Measurements from ENCODE around the gene DPY19L1. TPM values are rescaled to one million over a fixed set of nuclear protein-coding genes. Genes with fewer than 3 reads are reported as not detected.
"Not testable (repeated sequence)": the region's sequence is repeated elsewhere in the genome, so short reads cannot be mapped to it uniquely, and the experiment has no call there.

Gene DPY19L1
- total RNA-seq, 2 experiments from 2014 or later, result 24.9 to 29.5 TPM

DNA sequence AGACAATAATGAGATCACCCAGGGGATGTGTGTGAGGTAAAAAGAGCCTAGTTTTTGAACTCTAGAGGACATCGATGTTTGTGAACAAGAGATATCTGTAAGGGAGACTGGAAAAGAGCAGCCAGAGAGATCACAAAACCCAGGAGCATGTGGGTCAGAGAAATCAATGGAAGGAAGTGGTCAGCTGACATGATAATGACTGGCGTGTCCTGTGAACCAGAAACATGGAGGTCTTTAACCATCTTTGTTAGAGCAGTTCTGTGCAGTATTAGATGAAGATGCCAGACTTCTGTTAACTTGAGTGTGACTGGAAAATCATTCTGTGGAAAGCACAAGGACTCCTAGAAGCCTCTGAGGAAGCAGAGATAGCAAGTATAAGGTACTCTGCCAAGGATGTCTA lies 6.0 kb upstream of the DPY19L1 start:
- POLR2A ChIA-PET; CTCF ChIA-PET; H3K27ac Mint-ChIP-seq; H3K36me3 Mint-ChIP-seq (ENCODE audit: low read depth); H3K4me3 Mint-ChIP-seq; H3K9me3 Mint-ChIP-seq; H3K4me1 Mint-ChIP-seq; DNase-seq: not testable (repeated sequence)
- H3K27me3 Mint-ChIP-seq, result peaks cover 13% of the 10 kb centered on the region

DNA sequence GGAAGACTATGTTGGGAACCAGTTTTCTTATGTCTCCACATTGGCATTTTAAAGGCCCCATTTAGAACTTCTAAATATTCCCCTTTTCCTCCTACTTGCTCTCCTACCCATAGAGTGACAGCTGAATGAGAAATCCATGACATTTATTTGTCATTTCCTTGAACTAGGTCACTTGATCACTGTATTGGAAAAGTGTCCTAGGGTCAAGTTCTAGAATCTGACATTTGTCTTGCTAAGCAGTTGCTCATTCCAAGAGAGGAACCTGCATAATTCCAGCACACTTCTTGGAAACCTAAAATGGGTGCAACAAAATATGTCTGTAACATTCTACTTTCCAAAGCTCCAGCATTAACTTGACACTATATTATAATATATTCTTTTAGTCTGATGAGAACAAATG lies 3.6 kb upstream of the DPY19L1 start:
- H3K27me3 Mint-ChIP-seq, result peaks cover 8% of the 10 kb centered on the region
- no peak for DNase-seq
- no peak overlapping the region for H3K4me3 Mint-ChIP-seq
- CTCF ChIA-PET, result no interaction called here
- POLR2A ChIA-PET, result no interaction called here
- H3K27ac Mint-ChIP-seq, result no peak overlapping the region
- H3K9me3 Mint-ChIP-seq, result no peaks in the 10 kb centered on the region
- H3K4me1 Mint-ChIP-seq, result peaks cover 13% of the 10 kb centered on the region
- H3K36me3 Mint-ChIP-seq (ENCODE audit: low read depth), result peaks cover 3% of the 10 kb centered on the region

DNA sequence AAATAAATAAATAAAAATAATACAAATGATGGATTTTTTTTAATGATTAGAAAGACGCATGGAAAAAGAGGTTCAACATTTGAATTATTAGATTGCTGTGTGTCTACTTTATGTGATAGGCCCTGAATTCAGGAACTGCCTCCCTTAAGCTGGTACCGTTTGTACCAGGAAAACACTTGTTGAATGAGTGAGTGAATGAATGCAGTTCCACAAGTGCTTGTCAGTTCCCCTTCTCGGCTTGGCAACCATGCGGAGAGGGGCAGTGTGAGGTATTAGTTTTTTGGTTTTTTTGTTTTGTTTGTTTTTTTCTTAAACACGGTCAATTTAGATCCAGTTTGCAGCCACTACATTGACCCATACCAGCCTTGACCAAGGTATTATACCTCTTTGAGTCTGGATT lies 2.1 kb upstream of the DPY19L1 start:
- peaks cover 3% of the 10 kb centered on the region for H3K36me3 Mint-ChIP-seq (ENCODE audit: low read depth)
- ChIA-PET CTCF (no interaction called here), POLR2A (no interaction called here)
- DNase-seq, result no peak
- H3K4me1 Mint-ChIP-seq, result peaks cover 28% of the 10 kb centered on the region
- no peak overlapping the region for H3K27ac Mint-ChIP-seq
- peaks cover 8% of the 10 kb centered on the region for H3K27me3 Mint-ChIP-seq
- H3K9me3 Mint-ChIP-seq, result no peaks in the 10 kb centered on the region
- H3K4me3 Mint-ChIP-seq, result no peak overlapping the region

DNA sequence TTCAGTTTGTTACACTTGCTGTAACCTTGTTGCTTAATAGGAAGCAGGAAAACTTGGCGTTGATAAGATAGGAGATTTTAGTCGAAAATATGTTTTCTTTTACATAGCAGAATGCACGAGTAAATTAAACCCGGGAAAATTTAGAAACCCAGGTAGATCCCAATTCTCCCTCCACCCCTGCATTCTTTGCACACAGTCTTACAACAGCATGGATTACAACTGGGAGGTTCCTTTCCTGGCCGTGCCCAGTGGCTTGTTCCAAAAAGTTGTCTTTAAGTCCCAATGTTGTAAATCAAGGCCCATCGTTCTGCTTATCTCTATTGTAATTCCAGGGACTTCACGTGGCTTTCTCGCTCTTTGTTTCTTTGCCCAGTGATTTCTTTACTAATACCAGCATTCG lies 1.1 kb upstream of the DPY19L1 start:
- Mint-ChIP-seq H3K4me1 (peaks cover 29% of the 10 kb centered on the region), H3K36me3 (ENCODE audit: low read depth) (peaks cover 3% of the 10 kb centered on the region), H3K27ac (peak overlapping the region; percentile 70), H3K4me3 (peak overlapping the region; percentile 76), H3K9me3 (no peaks in the 10 kb centered on the region), H3K27me3 (peaks cover 8% of the 10 kb centered on the region)
- CTCF ChIA-PET, result no interaction called here
- no peak for DNase-seq
- POLR2A ChIA-PET, result interaction anchor here (0.6 kb wide), 1 partner anchor 46 kb away, joined by 3 read pairs; no protein-coding TSS in a partner anchor

DNA sequence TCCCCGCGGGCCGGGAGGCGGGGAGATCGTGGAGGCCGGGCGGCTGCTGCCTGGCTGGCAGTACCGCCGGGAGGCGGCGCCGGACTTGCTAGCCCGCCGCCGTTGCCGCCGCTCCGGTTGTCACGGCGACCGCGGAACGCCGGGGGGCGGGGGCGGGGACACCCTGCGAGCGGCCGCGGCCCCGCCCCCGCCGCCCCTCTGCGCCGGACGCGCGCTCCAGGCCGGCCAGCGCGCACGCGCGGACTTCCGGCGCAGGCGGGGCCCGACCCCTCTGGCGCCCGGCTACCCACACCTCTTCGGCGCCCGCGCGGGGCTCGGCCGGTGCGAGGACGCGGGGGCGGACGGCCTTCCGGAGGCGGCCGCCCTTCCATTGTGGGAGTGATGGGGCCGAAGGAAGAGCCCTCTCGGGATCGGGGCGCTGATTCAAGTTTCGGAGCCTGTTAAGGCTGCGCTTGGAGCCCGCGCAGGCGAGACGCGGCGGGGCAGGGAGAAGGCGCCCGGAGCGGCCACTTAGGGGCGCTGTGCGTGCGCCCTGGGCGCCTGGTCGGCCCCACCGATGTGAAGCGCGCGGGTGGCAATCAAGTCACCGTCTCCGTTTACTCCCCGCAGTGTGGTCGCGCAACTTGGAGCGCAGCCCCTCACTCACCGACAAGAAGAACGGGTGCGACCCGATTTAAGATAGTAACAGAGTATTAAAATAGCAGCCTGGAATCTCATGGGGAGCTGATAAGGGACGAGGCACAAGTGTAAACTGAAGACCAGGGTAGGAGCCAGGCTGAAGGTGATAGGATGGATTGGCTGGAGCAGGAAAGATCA lies 449 bp upstream of the DPY19L1 start:
- ChIA-PET POLR2A (interaction anchor here (0.6 kb wide), 1 partner anchor 45 kb away, joined by 3 read pairs; no protein-coding TSS in a partner anchor), CTCF (interaction anchor here (1.3 kb wide), 1 partner anchor 46 kb away, joined by 3 read pairs; no protein-coding TSS in a partner anchor)
- Mint-ChIP-seq H3K27ac (peak overlapping the region; percentile 70), H3K27me3 (peaks cover 7% of the 10 kb centered on the region), H3K4me1 (peaks cover 32% of the 10 kb centered on the region), H3K9me3 (no peaks in the 10 kb centered on the region), H3K4me3 (peak overlapping the region; percentile 76), H3K36me3 (ENCODE audit: low read depth) (peaks cover 3% of the 10 kb centered on the region)
- DNase-seq, result peak; percentile 92

DNA sequence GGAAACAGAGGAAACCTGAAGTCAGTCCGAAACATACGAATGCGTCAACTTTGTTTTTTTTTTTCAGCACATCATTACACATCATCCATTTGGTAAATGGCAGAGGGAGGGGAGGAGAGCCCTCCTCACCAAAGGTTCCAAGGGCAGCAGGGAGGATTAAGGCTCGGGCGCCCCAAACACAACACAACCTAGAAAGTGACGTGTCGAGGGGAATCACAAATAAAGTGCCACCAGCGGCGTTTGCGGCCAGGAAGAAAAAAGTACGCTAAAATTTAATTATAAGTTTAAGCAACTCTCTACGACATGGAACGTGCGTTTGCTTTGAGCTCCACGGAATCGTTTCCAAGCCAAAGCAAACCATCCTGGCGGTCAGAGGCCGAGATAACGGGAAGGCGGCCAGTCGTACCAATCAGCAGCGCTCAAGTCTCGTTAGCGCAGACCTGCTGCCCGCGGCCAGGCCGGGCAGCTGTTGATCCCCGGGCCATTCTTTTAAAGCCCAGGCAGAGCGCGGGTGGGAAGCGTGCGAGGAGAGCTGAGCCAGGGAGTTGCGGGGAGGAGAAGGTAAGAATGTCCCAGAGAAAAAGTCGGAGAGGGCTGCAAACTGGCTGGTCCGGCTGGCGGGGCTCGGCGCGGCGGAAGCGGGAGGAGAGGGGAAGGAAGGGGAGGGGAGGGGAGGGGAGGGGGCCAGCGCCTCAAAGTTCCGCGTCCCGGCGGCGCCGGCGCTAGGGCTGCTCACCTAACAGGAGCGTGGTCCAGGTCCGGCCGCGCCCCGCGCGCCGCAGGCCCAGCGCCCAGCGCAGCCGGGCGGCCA lies 719 bp downstream of the DPY19L1 start:
- Mint-ChIP-seq H3K4me1 (peaks cover 35% of the 10 kb centered on the region), H3K27me3 (peaks cover 1% of the 10 kb centered on the region), H3K27ac (peak overlapping the region; percentile 86), H3K9me3 (no peaks in the 10 kb centered on the region), H3K36me3 (ENCODE audit: low read depth) (peaks cover 3% of the 10 kb centered on the region), H3K4me3 (peak overlapping the region; percentile 82)
- DNase-seq, result peak; percentile 50
- POLR2A ChIA-PET, result no interaction called here
- CTCF ChIA-PET, result interaction anchor here (1.3 kb wide), 1 partner anchor 44 kb away, joined by 3 read pairs; no protein-coding TSS in a partner anchor

DNA sequence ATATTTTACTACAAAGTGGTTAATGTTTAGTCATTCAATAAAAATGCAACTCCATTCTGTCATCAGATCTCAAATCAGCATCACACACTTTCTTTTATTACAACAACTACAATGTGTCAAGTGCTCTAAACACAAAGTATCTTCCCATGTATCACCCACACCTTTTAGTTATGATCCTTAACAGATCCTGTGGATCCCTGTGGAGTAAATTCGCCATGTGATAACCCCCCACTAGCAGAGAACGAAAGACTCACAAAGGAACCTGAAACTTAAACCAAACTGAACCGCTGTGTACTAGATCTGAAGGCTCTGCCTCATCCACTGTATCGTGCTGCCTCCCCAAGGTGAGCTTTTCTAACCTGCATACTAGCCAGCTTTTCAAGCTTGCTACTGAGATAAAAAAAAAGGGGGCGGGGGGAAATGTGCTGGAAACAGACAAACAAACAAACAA lies 1.7 kb downstream of the DPY19L1 start:
- peak; percentile 48 for DNase-seq
- CTCF ChIA-PET, result interaction anchor here (0.6 to 1.0 kb wide), 3 partner anchors 61 to 715 kb away, joined by 3 read pairs; no protein-coding TSS in a partner anchor
- Mint-ChIP-seq H3K4me3 (peak overlapping the region; percentile 82), H3K36me3 (ENCODE audit: low read depth) (peaks cover 3% of the 10 kb centered on the region), H3K27me3 (peaks cover 1% of the 10 kb centered on the region), H3K4me1 (peaks cover 35% of the 10 kb centered on the region), H3K27ac (peak overlapping the region; percentile 86), H3K9me3 (no peaks in the 10 kb centered on the region)
- POLR2A ChIA-PET, result interaction anchor here (0.6 to 0.7 kb wide), 2 partner anchors 103 to 361 kb away, joined by 3 read pairs; no protein-coding TSS in a partner anchor

DNA sequence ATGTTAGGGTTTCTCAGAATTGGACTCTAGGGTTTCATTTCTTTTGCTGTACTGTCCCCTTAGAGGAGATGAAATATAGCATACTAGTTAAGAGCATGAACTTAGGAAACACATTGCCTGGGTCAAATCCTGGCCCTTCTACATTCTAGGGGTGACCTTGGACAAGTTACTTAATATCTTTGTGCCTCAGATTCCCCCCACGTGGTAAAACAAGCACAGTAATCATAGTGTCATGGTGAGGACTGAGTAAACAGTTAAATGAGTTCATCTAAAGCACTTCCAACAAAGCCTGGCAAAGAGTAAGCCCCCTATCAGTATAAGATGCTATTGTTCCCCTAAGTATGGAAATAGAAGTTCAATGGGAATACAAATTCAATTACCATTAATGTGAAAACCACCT lies 5.1 kb downstream of the DPY19L1 start:
- no peaks in the 10 kb centered on the region for H3K9me3 Mint-ChIP-seq
- H3K36me3 Mint-ChIP-seq (ENCODE audit: low read depth), result peaks cover 3% of the 10 kb centered on the region
- CTCF ChIA-PET, result no interaction called here
- H3K4me3 Mint-ChIP-seq, result no peak overlapping the region
- peaks cover 27% of the 10 kb centered on the region for H3K4me1 Mint-ChIP-seq
- no peak overlapping the region for H3K27ac Mint-ChIP-seq
- DNase-seq, result no peak
- H3K27me3 Mint-ChIP-seq, result no peaks in the 10 kb centered on the region
- POLR2A ChIA-PET, result no interaction called here

DNA sequence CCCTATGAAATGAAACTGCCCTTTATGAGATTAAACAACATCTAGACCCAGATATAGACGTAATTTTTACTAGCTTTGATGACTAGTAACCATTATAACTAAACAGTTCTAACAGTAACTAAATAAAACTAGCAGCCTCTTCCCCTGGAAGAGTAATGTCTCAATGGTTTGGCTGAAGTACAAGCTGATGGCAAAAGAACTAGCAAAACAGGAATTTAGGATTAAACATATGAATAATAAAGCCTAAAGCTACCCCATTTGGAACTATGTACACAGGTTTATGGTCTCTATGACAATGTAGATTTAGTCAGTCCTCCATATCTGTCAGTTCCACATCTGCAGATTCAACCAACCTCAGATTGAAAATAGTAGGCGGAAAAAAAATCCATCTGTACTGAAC lies 6.4 kb downstream of the DPY19L1 start:
- no peaks in the 10 kb centered on the region for H3K36me3 Mint-ChIP-seq (ENCODE audit: low read depth)
- peaks cover 21% of the 10 kb centered on the region for H3K4me1 Mint-ChIP-seq
- no peaks in the 10 kb centered on the region for H3K27me3 Mint-ChIP-seq
- H3K27ac Mint-ChIP-seq, result no peak overlapping the region
- DNase-seq, result no peak
- CTCF ChIA-PET, result no interaction called here
- no peaks in the 10 kb centered on the region for H3K9me3 Mint-ChIP-seq
- POLR2A ChIA-PET, result no interaction called here
- H3K4me3 Mint-ChIP-seq, result no peak overlapping the region

DNA sequence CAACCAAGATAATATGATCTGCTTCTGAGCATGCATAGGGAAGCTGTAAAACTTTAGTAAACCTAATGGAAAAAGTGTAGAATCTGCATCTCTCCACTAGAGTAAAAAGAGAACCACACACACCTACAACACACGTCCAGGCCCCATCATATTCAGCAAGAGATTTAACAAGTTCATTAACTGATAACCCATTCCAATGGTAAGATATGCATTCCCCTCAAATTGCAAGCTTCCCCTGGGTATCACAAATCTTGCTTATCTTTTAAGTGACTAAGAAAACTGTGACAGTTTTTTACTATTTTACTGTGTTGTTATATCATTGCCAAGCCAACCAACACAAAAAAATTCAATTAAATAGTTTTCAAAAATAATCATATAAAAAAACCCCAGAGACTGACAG lies 8.0 kb downstream of the DPY19L1 start:
- H3K36me3 Mint-ChIP-seq (ENCODE audit: low read depth), result no peaks in the 10 kb centered on the region

DNA sequence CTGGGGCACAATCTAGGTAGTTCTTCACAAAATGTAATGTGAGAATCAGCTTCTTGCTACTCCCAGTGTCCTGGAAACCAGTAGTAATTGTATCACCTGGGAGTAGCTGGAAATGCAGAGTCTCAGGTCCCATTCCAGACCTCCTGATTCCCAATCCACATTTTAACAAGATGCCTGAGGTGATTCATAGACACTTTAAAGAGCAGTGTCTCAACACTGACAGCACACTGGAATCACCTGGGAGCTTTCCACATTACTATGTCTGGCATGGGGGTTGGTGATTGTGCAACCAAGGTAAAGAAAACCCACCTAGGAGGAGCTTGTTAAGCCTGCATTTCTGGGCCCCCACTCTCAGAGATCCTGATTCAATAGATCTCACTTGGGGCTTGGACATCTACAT lies 11.1 kb downstream of the DPY19L1 start:
- CTCF ChIA-PET, result no interaction called here
- H3K9me3 Mint-ChIP-seq, result no peaks in the 10 kb centered on the region

More for the DNA sequence above, 8.0 kb downstream of the DPY19L1 start:
- Mint-ChIP-seq H3K9me3 (no peaks in the 10 kb centered on the region), H3K4me3 (no peak overlapping the region), H3K27ac (no peak overlapping the region), H3K4me1 (peaks cover 9% of the 10 kb centered on the region), H3K27me3 (no peaks in the 10 kb centered on the region)
- no peak for DNase-seq
- POLR2A ChIA-PET, result no interaction called here
- CTCF ChIA-PET, result no interaction called here

DNA sequence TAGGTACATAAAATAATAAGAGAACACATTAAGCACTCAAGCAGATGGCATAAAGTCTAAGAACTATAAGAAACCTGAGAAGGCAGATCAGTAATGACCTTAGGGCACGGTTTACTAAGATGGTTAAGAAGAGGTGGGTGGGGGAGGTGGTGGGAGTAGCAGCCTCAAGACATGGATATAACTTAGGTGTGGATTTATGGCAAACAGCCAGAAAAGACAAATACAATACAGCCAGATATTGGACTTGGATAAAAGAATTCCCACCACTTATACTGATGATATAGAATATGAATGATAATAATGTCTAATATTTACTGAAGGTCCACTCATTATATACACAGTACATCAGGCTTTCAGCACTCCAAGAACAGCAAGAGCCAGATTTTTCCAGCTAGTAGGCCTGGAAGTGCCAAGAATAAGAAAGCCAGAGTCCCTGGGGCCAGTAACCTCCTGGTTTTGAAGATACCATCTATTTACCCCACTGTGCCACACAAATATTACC lies 11.9 kb downstream of the DPY19L1 start:
- no peak for DNase-seq
- no peaks in the 10 kb centered on the region for H3K27me3 Mint-ChIP-seq
- no peak overlapping the region for H3K27ac Mint-ChIP-seq
- ChIA-PET CTCF (no interaction called here), POLR2A (no interaction called here)
- no peaks in the 10 kb centered on the region for H3K9me3 Mint-ChIP-seq
- H3K4me3 Mint-ChIP-seq, result no peak overlapping the region
- peaks cover 4% of the 10 kb centered on the region for H3K4me1 Mint-ChIP-seq
- no peaks in the 10 kb centered on the region for H3K36me3 Mint-ChIP-seq (ENCODE audit: low read depth)

More for the DNA sequence above, 11.1 kb downstream of the DPY19L1 start:
- Mint-ChIP-seq H3K4me1 (peaks cover 4% of the 10 kb centered on the region), H3K27ac (no peak overlapping the region), H3K27me3 (no peaks in the 10 kb centered on the region), H3K4me3 (no peak overlapping the region), H3K36me3 (ENCODE audit: low read depth) (no peaks in the 10 kb centered on the region)
- POLR2A ChIA-PET, result no interaction called here
- no peak for DNase-seq

DNA sequence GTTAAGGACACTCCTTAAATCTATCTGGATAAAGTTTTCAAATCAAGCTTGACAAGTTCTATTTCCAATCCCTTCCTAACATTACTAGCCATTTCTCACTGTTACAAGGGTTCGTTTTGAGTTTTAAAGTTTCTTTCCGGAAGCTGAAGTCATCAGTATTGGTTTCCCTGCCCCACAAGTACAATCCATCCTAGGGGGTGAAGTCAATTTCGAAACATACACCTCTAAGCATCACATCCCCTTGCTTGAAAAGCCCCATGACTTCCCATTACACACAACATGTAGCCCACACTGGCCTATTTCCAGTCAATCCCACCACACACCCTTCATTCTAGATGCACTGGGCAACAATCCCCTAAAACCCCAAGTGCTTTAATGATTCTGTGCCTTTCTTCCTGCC lies 13.0 kb downstream of the DPY19L1 start:
- POLR2A ChIA-PET, result no interaction called here
- no peaks in the 10 kb centered on the region for H3K9me3 Mint-ChIP-seq
- DNase-seq, result no peak
- H3K4me3 Mint-ChIP-seq, result no peak overlapping the region
- no peaks in the 10 kb centered on the region for H3K27me3 Mint-ChIP-seq
- CTCF ChIA-PET, result no interaction called here
- H3K27ac Mint-ChIP-seq, result peak overlapping the region; percentile 23
- H3K4me1 Mint-ChIP-seq, result peaks cover 5% of the 10 kb centered on the region
- no peaks in the 10 kb centered on the region for H3K36me3 Mint-ChIP-seq (ENCODE audit: low read depth)
